NCI-H69 (cell line): Measurements from ENCODE around the gene UNK.
"Not testable (repeated sequence)": the region's sequence is repeated elsewhere in the genome, so short reads cannot be mapped to it uniquely, and the experiment has no call there.

Source experiments
- DNase-seq: peaks from one replicate; lab custom pipeline; 2025; lab: John Stamatoyannopoulos, UW

The UNK gene

GRCh38 chr17:75799402-75799801, 14.8 kb downstream of the UNK start:
- no peak for DNase-seq

GRCh38 chr17:75803883-75804282, 19.3 kb downstream of the UNK start:
- DNase-seq = no peak

- no peak for DNase-seq
Measured at GRCh38 chr17:75806822-75807500, 22.4 kb downstream of the UNK start.

- DNase-seq = no peak
Measured at GRCh38 chr17:75807861-75808260, 23.3 kb downstream of the UNK start.

- DNase-seq = no peak
Measured at GRCh38 chr17:75808549-75808904, 23.9 kb downstream of the UNK start.

- peak; percentile 75 for DNase-seq
Measured at GRCh38 chr17:75808905-75809621, 24.5 kb downstream of the UNK start.

GRCh38 chr17:75809631-75810111, 25.1 kb downstream of the UNK start:
- no peak for DNase-seq

- DNase-seq = peak; percentile 22
Measured at GRCh38 chr17:75810216-75810615, 25.6 kb downstream of the UNK start.

GRCh38 chr17:75810756-75811155, 26.1 kb downstream of the UNK start:
- not testable (repeated sequence) for DNase-seq

GRCh38 chr17:75811174-75811573, 26.6 kb downstream of the UNK start:
- DNase-seq = no peak

GRCh38 chr17:75812096-75813013, 27.7 kb downstream of the UNK start:
- no peak for DNase-seq

GRCh38 chr17:75813081-75814020, 28.7 kb downstream of the UNK start:
- DNase-seq = no peak

- DNase-seq = no peak
Measured at GRCh38 chr17:75814021-75814395, 29.4 kb downstream of the UNK start.

GRCh38 chr17:75814900-75815373, 30.3 kb downstream of the UNK start:
- no peak for DNase-seq

GRCh38 chr17:75815399-75815798, 30.8 kb downstream of the UNK start:
- no peak for DNase-seq

- no peak for DNase-seq
Measured at GRCh38 chr17:75816693-75817092, 32.1 kb downstream of the UNK start.

GRCh38 chr17:75817571-75817970, 33.0 kb downstream of the UNK start:
- no peak for DNase-seq

- no peak for DNase-seq
Measured at GRCh38 chr17:75818326-75818885, 33.8 kb downstream of the UNK start.

GRCh38 chr17:75819116-75819515, 34.5 kb downstream of the UNK start:
- DNase-seq = no peak

GRCh38 chr17:75819678-75820077, 35.1 kb downstream of the UNK start:
- DNase-seq = no peak
